ENCODE data around the gene HOXD11. TPM values are rescaled to one million over a fixed set of nuclear protein-coding genes. Genes with fewer than 3 reads are reported as not detected.

The HOXD11 gene
- total RNA-seq, 4 donors from 2014 or later = not detected

- no peak for TF ChIP-seq POLR2AphosphoS5 (IDR thresholded peaks at IDR 0.05)
- TF ChIP-seq POLR2A (IDR thresholded peaks at IDR 0.05) = no peak
- no peak for TF ChIP-seq CTCF (IDR thresholded peaks at IDR 0.05)
- no peak for TF ChIP-seq EP300 (IDR thresholded peaks at IDR 0.05)
- peaks cover 0 to 61% (median 30%) of the 10 kb centered on the region in 3 donors for H3K4me1 ChIP-seq
- H3K9me3 ChIP-seq = peaks cover 0 to 16% (median 0%) of the 10 kb centered on the region in 3 donors
- ATAC-seq = no peak
- H3K27me3 ChIP-seq = peaks cover 100% of the 10 kb centered on the region
- WGBS, 2 donors (ENCODE audit: low coverage in 1 of 2) = 2 to 7% methylated on average over 11 of the region's 62 CpGs
- H3K4me3 ChIP-seq = no peak overlapping the region
- H3K36me3 ChIP-seq = no peaks in the 10 kb centered on the region
- no peak overlapping the region for H3K27ac ChIP-seq
Measured at GRCh38 chr2:176081837-176082524, 25.1 kb upstream of the HOXD11 start.

- Histone ChIP-seq H3K27ac (no peak overlapping the region), H3K4me1 (peaks cover 0 to 61% (median 30%) of the 10 kb centered on the region in 3 donors), H3K36me3 (no peaks in the 10 kb centered on the region), H3K9me3 (peaks cover 0 to 16% (median 0%) of the 10 kb centered on the region in 3 donors), H3K27me3 (peaks cover 100% of the 10 kb centered on the region), H3K4me3 (no peak overlapping the region)
- TF ChIP-seq POLR2AphosphoS5 (IDR thresholded peaks at IDR 0.05) = no peak
- WGBS, 2 donors (ENCODE audit: low coverage in 1 of 2) = 12 to 18% methylated on average over 7 to 8 of the region's 10 CpGs
- ATAC-seq = no peak
Measured at GRCh38 chr2:176082525-176082823, 24.6 kb upstream of the HOXD11 start.

- Histone ChIP-seq H3K9me3 (peaks cover 0 to 16% (median 0%) of the 10 kb centered on the region in 3 donors), H3K27me3 (peaks cover 100% of the 10 kb centered on the region), H3K36me3 (no peaks in the 10 kb centered on the region), H3K4me1 (peaks cover 0 to 65% (median 34%) of the 10 kb centered on the region in 3 donors), H3K27ac (no peak overlapping the region), H3K4me3 (no peak overlapping the region)
- ATAC-seq = no peak
- 5 to 7% methylated on average over 3 to 4 of the region's 66 CpGs for WGBS, 2 donors (ENCODE audit: low coverage in 1 of 2)
- TF ChIP-seq EP300 (IDR thresholded peaks at IDR 0.05) = no peak
- TF ChIP-seq POLR2A (IDR thresholded peaks at IDR 0.05) = no peak
- no peak for TF ChIP-seq POLR2AphosphoS5 (IDR thresholded peaks at IDR 0.05)
- TF ChIP-seq CTCF (IDR thresholded peaks at IDR 0.05) = no peak
Measured at GRCh38 chr2:176082824-176083751, 24.0 kb upstream of the HOXD11 start.

- Histone ChIP-seq H3K27ac (no peak within 1 kb of the TSS), H3K4me1 (peaks cover 0 to 71% (median 38%) of the 10 kb centered on the region in 3 donors), H3K4me3 (no peak within 1 kb of the TSS)
Measured at GRCh38 chr2:176083796-176084261, 23.3 kb upstream of the HOXD11 start, which contains the start of gene EVX2. Gene EVX2, minus strand, starts transcription at chr2:176083962. Its CDS starts 186 bp downstream, at chr2:176083776.

More at GRCh38 chr2:176083796-176084261, 23.3 kb upstream of the HOXD11 start, which contains the start of gene EVX2:
- H3K36me3 ChIP-seq = no peaks in the 10 kb centered on the region
- ATAC-seq = no peak
- peaks cover 100% of the 10 kb centered on the region for H3K27me3 ChIP-seq
- 7 to 10% methylated on average over 13 to 18 of the region's 27 CpGs for WGBS, 2 donors (ENCODE audit: low coverage in 1 of 2)
- peaks cover 0 to 16% (median 0%) of the 10 kb centered on the region in 3 donors for H3K9me3 ChIP-seq
- no peak for TF ChIP-seq EP300 (IDR thresholded peaks at IDR 0.05)
- TF ChIP-seq CTCF (IDR thresholded peaks at IDR 0.05) = no peak
- no peak for TF ChIP-seq POLR2AphosphoS5 (IDR thresholded peaks at IDR 0.05)
- no peak for TF ChIP-seq POLR2A (IDR thresholded peaks at IDR 0.05)
